DOHH2 (cell line): Measurements from ENCODE around the gene ENO1.

Experiments used
- H3F3A ChIP-seq: fragments of 200-600 bp; sonication (generic), shearing (Covaris generic); 2 replicates; pipeline ENCODE4 v1.6.0; 2016; ENCODE audit warnings: antibody characterized with exemption, mild to moderate bottlenecking; ENCODE audit not compliant: control insufficient read depth, insufficient read depth
- H3K27ac ChIP-seq: fragments of 200-600 bp; sonication (generic); 2 replicates; pipeline ENCODE4 v1.5.1; 2014; ENCODE audit warnings: low read depth, mild to moderate bottlenecking, low read length, moderate library complexity
- H3K27me3 ChIP-seq: fragments of 200-600 bp; sonication (generic); 2 replicates; pipeline ENCODE4 v1.6.1; 2014; ENCODE audit warnings: mild to moderate bottlenecking, low read length, mixed read lengths; ENCODE audit not compliant: control insufficient read depth
- H3K36me3 ChIP-seq: fragments of 200-600 bp; sonication (generic); 2 replicates; pipeline ENCODE4 v1.6.1; 2014; ENCODE audit warnings: mild to moderate bottlenecking, low read length, moderate library complexity, mixed read lengths; ENCODE audit not compliant: control insufficient read depth
- H3K4me1 ChIP-seq: fragments of 200-600 bp; sonication (generic); 2 replicates; pipeline ENCODE4 v1.6.1; 2014; ENCODE audit warnings: mild to moderate bottlenecking, low read length, mixed read lengths; ENCODE audit not compliant: control insufficient read depth
- H3K4me2 ChIP-seq: fragments of 200-600 bp; sonication (generic); 2 replicates; pipeline ENCODE4 v1.6.0; 2014; ENCODE audit warnings: mild to moderate bottlenecking, low read length, moderate library complexity
- H3K4me3 ChIP-seq: fragments of 200-600 bp; sonication (generic); 2 replicates; pipeline ENCODE4 v1.5.1; 2014; ENCODE audit warnings: mild to moderate bottlenecking, low read length, mixed read lengths
- H3K79me2 ChIP-seq: fragments of 200-600 bp; sonication (generic); 2 replicates; pipeline ENCODE4 v1.6.1; 2014; ENCODE audit warnings: mild to moderate bottlenecking, low read length, mixed read lengths; ENCODE audit not compliant: control insufficient read depth
- H3K9me2 ChIP-seq: fragments of 200-600 bp; sonication (generic); replicated peaks from 2 replicates; pipeline ENCODE4 v1.6.1; 2014; ENCODE audit warnings: mild to moderate bottlenecking, low read length, mixed read lengths; ENCODE audit not compliant: control insufficient read depth
- H3K9me3 ChIP-seq: fragments of 200-600 bp; sonication (generic); 2 replicates; pipeline ENCODE4 v1.6.1; 2014; ENCODE audit warnings: antibody characterized with exemption, low read length, mixed read lengths; ENCODE audit not compliant: control insufficient read depth, insufficient read depth
- H4K20me1 ChIP-seq: fragments of 200-600 bp; sonication (generic); 2 replicates; pipeline ENCODE4 v1.6.0; 2014; ENCODE audit warnings: low read depth, mild to moderate bottlenecking, antibody characterized with exemption, low read length, moderate library complexity; ENCODE audit not compliant: control insufficient read depth, insufficient read depth
- EZH2phosphoT487 ChIP-seq: fragments of 200-600 bp; sonication (generic); IDR thresholded peaks from 2 replicates; pipeline ENCODE4 v1.6.1; 2017; ENCODE audit warnings: borderline replicate concordance, mild to moderate bottlenecking, antibody characterized with exemption, low read length, moderate library complexity, mixed read lengths
- TF ChIP-seq, protein P1 (sequence below): fragments of 200-600 bp; sonication (generic); IDR thresholded peaks from one replicate; pipeline ENCODE4 v1.5.1; 2014; ENCODE audit warnings: antibody characterized with exemption, mild to moderate bottlenecking, low read depth, low read length; ENCODE audit not compliant: poor library complexity, severe bottlenecking

The ENO1 gene

GRCh38 chr1:8910331-8910730 is 31.8 kb upstream of the ENO1 start:
- Histone ChIP-seq H3K9me2 (no peaks in the 10 kb centered on the region), H3K9me3 (no peaks in the 10 kb centered on the region), H3K4me2 (no peak overlapping the region), H3K4me3 (no peak overlapping the region), H3K27me3 (no peaks in the 10 kb centered on the region), H4K20me1 (no peaks in the 10 kb centered on the region), H3K27ac (no peak overlapping the region), H3F3A (no peaks in the 10 kb centered on the region), H3K4me1 (peaks cover 36% of the 10 kb centered on the region), H3K79me2 (no peaks in the 10 kb centered on the region), H3K36me3 (no peaks in the 10 kb centered on the region)
- no peak for TF ChIP-seq EZH2phosphoT487
- TF ChIP-seq, protein P1, sequence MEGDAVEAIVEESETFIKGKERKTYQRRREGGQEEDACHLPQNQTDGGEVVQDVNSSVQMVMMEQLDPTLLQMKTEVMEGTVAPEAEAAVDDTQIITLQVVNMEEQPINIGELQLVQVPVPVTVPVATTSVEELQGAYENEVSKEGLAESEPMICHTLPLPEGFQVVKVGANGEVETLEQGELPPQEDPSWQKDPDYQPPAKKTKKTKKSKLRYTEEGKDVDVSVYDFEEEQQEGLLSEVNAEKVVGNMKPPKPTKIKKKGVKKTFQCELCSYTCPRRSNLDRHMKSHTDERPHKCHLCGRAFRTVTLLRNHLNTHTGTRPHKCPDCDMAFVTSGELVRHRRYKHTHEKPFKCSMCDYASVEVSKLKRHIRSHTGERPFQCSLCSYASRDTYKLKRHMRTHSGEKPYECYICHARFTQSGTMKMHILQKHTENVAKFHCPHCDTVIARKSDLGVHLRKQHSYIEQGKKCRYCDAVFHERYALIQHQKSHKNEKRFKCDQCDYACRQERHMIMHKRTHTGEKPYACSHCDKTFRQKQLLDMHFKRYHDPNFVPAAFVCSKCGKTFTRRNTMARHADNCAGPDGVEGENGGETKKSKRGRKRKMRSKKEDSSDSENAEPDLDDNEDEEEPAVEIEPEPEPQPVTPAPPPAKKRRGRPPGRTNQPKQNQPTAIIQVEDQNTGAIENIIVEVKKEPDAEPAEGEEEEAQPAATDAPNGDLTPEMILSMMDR: no peak

GRCh38 chr1:8908388-8909151 is 30.1 kb upstream of the ENO1 start:
- TF ChIP-seq, protein P1: no peak
- TF ChIP-seq EZH2phosphoT487: no peak
- Histone ChIP-seq H3K27me3 (no peaks in the 10 kb centered on the region), H3K27ac (no peak overlapping the region), H3K4me3 (no peak overlapping the region), H3K9me2 (no peaks in the 10 kb centered on the region), H3K79me2 (no peaks in the 10 kb centered on the region), H3F3A (no peaks in the 10 kb centered on the region), H3K36me3 (no peaks in the 10 kb centered on the region), H3K4me1 (peaks cover 21% of the 10 kb centered on the region), H3K9me3 (no peaks in the 10 kb centered on the region), H3K4me2 (no peak overlapping the region), H4K20me1 (no peaks in the 10 kb centered on the region)

DNA sequence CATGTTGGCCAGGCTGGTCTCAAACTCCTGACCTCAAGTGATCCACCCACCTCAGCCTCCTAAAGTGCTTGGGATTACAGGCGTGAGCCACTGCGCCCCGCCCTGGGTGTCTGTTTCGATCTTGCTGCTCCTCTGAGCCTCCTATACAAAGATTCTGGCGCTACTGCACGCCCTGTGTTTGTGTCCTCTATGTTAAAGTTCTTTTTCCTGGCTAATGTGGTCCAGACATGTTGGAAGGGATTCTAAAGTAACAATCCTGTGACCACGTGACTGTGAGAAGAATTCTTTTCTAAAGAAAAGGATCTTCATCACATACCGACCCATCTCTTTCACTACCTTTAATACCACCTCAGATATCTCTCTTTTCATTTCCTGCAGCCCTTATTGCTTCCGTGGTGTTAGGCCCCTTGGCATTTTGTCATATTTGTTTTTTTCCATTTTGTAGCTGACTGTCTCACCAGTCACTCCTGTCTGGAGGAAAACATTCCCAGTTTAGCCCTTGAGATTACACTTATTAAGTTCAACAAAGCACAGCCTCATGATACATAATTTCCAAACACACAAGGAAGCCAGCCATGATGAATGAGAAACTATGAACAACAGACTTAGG is 27.2 kb upstream of the ENO1 start:
- Histone ChIP-seq H3K9me3 (no peaks in the 10 kb centered on the region), H3K9me2 (no peaks in the 10 kb centered on the region), H3K4me2 (no peak overlapping the region), H3K79me2 (no peaks in the 10 kb centered on the region), H3F3A (no peaks in the 10 kb centered on the region), H3K27ac (no peak overlapping the region), H3K27me3 (no peaks in the 10 kb centered on the region), H3K4me1 (peaks cover 8% of the 10 kb centered on the region), H3K4me3 (no peak overlapping the region), H3K36me3 (no peaks in the 10 kb centered on the region), H4K20me1 (no peaks in the 10 kb centered on the region)
- TF ChIP-seq, protein P1: no peak
- no peak for TF ChIP-seq EZH2phosphoT487
